ENCODE data around the gene LRRFIP1. TPM values are rescaled to one million over a fixed set of nuclear protein-coding genes. Genes with fewer than 3 reads are reported as not detected.

The LRRFIP1 gene
- total RNA-seq, 1 donor from 2014 or later = 216 TPM

DNA sequence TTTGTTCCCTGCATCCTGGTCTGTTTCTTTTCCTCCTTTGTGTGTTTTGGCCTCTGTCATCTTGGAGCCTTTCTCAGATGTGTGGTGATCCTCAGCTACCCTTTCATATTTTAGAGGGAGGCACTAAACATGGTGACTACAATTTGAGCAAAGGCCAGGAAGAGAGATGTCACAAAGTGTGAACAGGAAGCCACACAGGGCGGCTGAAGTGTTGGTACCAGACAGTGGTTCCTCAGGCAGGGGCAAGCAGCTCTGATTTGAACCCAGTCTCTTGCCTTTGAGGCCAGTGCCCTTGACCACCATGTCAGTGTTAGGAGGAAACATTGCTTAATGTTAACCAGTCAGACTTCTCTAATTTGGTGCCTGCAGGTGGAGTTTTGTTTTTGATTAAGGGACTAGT, 9.2 kb downstream of the LRRFIP1 start:
- no peaks in the 10 kb centered on the region for H3K4me1 Mint-ChIP-seq
- H3K4me3 Mint-ChIP-seq = no peak overlapping the region
- peaks cover 5% of the 10 kb centered on the region for H3K27me3 Mint-ChIP-seq
- H3K36me3 Mint-ChIP-seq (ENCODE audit: low read depth) = no peaks in the 10 kb centered on the region
- intact Hi-C loops (cut with micrococcal nuclease) = no loop called here
- DNase-seq = no peak
- H3K9me3 Mint-ChIP-seq = peaks cover 6% of the 10 kb centered on the region
- no peak overlapping the region for H3K27ac Mint-ChIP-seq

DNA sequence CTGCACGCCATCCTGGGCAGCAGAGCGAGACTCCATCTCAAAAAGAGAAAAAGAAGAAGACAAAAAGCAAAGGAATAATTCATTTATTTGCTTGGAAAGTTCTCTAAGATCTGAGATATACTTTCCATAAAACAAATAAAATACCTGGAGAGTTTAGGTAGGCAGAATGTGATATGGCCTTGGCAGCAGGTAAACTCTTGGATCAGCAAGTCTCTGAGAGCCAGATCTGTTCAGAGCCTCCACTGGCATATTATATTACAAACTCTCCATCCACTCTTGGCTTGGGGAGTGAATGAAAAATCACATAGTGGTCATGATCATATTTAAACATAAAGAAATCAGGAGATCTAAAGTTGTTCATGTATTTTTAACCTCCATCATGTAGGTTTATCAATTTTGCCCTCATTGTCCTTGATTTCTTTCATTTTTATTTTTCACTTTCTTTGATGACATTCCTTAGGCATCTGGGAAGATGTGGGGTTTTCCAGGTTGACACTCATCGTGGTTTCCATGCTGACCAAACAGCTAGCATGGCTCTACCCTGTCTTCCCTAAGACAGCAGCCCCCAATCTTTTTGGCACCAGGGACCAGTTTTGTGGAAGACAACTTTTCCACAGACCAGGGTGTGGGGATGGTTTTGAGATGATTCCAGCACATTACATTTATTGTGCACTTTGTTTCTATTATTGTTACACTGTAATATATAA, 10.2 kb downstream of the LRRFIP1 start:
- Mint-ChIP-seq H3K36me3 (ENCODE audit: low read depth) (no peaks in the 10 kb centered on the region), H3K4me1 (no peaks in the 10 kb centered on the region), H3K27me3 (peaks cover 5% of the 10 kb centered on the region), H3K4me3 (no peak overlapping the region), H3K27ac (no peak overlapping the region), H3K9me3 (peaks cover 6% of the 10 kb centered on the region)
- intact Hi-C loops (cut with micrococcal nuclease) = no loop called here
- DNase-seq = no peak

DNA sequence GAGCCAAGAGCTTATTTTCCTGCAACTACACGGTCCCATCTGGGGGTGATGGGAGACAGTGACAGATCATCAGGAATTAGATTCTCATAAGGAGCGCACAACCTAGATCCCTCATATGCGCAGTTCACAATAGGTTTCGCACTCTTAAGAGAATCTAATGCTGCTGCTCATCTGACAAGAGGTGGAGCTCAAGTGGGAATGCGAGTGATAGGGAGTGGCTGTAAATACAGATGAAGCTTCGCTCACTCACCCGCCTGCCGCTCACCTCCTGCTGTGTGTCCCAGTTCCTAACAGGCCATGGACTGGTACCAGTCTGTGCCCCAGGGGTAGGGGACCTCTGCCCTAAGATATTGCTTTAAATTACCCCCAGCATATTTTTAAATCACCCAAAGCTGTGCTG, 10.8 kb downstream of the LRRFIP1 start:
- H3K27ac Mint-ChIP-seq = no peak overlapping the region
- H3K36me3 Mint-ChIP-seq (ENCODE audit: low read depth) = no peaks in the 10 kb centered on the region
- H3K4me1 Mint-ChIP-seq = no peaks in the 10 kb centered on the region
- intact Hi-C loops (cut with micrococcal nuclease) = no loop called here
- H3K27me3 Mint-ChIP-seq = peaks cover 5% of the 10 kb centered on the region
- H3K9me3 Mint-ChIP-seq = peaks cover 6% of the 10 kb centered on the region
- no peak overlapping the region for H3K4me3 Mint-ChIP-seq
- DNase-seq = no peak

DNA sequence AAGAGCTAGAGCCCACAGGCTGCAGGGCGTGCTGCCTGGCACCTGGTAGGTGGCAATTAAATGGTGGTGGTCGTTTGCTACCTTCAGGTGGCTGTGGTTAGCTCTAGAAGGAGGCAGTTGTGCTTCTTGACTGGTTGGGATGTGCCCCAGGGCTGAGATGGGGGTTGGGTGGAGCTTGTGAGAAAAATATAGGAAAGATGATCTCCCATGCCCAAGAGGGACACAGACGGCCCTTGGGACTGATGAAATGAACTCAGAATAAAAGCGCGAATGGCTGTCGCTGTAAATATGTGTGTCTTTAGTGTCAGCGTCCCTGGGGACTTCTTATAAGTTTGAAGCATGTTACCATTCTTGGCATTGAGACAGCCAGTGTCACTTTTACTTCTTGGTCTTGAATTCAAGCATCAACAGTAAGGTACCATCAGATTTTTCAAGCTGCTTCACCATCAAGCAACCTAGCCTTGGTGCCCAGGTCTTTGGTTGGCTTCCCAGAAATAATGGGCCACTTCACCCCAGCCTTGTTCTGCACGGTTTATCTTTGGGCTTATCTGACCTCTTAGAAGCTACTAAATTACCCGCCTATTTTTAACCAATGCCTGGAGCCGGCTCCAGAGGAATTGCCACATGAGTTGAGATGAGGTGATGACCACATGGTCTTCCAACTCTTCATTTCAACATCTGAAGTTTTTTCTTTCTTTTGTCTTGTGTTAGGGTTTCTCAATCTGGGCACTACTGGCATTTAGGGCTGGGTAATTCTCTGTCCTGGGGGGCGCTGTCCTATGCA, 11.9 kb downstream of the LRRFIP1 start:
- H3K27ac Mint-ChIP-seq = no peak overlapping the region
- H3K27me3 Mint-ChIP-seq = peaks cover 5% of the 10 kb centered on the region
- H3K4me1 Mint-ChIP-seq = no peaks in the 10 kb centered on the region
- intact Hi-C loops (cut with micrococcal nuclease) = no loop called here
- no peaks in the 10 kb centered on the region for H3K36me3 Mint-ChIP-seq (ENCODE audit: low read depth)
- H3K4me3 Mint-ChIP-seq = no peak overlapping the region
- H3K9me3 Mint-ChIP-seq = peaks cover 6% of the 10 kb centered on the region
- no peak for DNase-seq

DNA sequence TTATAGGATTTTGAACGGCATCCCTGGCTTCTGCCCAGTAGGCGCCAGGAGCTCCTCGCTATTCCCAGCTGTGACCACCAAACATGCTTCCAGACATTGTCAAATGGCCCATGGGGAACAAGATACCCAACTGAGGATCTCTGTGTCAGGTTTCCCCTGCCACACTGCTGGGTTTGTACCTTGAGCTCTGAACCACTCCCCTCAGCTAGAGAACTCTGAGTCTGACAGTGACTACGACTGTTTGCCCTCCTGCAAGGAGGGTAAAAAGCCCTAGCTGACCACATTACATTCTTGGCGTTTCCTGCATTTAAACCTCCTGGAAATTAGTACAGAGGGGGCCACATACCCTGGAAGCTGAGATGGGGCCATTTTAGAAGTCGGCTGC, 12.4 kb downstream of the LRRFIP1 start:
- H3K27ac Mint-ChIP-seq = no peak overlapping the region
- H3K27me3 Mint-ChIP-seq = peaks cover 4% of the 10 kb centered on the region
- no peaks in the 10 kb centered on the region for H3K36me3 Mint-ChIP-seq (ENCODE audit: low read depth)
- intact Hi-C loops (cut with micrococcal nuclease) = no loop called here
- peaks cover 3% of the 10 kb centered on the region for H3K9me3 Mint-ChIP-seq
- H3K4me3 Mint-ChIP-seq = no peak overlapping the region
- H3K4me1 Mint-ChIP-seq = no peaks in the 10 kb centered on the region
- DNase-seq = no peak

DNA sequence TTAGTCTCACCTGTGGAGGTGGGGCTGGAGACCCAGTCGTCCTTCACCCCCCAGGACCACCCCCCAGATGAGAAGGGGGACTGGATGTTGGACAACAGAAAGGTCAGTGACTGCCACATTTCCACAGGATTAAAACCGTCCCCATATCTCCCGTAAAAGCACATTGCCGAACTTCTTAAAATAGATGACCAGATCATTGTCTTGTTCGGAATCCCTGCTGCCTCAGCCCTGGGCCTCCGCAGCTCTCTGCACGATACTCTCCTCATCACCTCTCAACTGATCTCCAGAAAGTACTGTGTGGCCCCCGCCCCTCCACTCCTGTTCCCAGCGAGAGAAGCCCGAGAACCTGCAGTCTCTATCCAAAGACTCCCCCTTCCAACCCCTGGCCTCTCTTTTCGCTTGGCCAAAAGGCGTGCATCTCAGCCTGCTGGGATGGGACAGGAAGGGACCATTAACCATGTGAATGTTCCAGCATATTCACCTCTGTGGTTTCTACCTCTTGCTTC, 13.2 kb downstream of the LRRFIP1 start:
- H3K36me3 Mint-ChIP-seq (ENCODE audit: low read depth) = no peaks in the 10 kb centered on the region
- H3K9me3 Mint-ChIP-seq = no peaks in the 10 kb centered on the region
- no peak overlapping the region for H3K27ac Mint-ChIP-seq
- H3K4me3 Mint-ChIP-seq = no peak overlapping the region
- no peaks in the 10 kb centered on the region for H3K4me1 Mint-ChIP-seq
- no peak for DNase-seq
- intact Hi-C loops (cut with micrococcal nuclease) = no loop called here
- H3K27me3 Mint-ChIP-seq = peaks cover 4% of the 10 kb centered on the region

DNA sequence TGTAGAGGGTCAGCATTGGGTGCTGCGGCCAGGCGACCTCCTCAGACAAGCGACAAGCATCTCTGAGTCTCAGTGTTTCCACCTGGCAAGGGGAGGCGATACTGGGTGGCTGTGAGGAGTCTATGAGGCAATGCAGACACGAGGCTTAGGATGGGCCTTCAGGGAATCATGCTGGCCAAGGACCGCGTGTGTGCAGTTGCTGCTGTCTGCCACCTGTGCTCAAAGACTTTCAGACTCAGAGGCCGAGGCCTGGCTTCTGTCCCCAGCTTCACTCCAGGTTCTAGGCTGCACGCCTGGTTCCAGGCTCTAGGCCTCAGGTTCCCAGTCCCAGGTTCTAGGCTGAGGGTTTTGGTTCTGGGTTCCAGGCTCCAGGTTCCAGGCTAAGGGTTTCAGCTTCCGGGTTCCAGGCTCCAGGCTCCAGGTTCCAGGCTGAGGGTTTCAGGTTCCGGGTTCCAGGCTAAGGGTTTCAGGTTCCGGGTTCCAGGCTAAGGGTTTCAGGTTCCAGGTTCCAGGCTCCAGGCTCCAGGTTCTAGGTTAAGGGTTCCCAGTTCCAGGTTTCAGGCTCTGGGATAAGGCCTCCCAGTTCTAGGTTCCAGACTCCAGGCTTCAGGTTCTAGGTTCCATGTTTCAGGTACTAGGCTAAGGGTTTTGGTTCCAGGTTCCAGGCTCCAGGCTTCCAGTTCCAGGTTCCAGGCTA, 14.8 kb downstream of the LRRFIP1 start:
- intact Hi-C loops (cut with micrococcal nuclease) = no loop called here
- Mint-ChIP-seq H3K4me1 (no peaks in the 10 kb centered on the region), H3K27ac (no peak overlapping the region)

DNA sequence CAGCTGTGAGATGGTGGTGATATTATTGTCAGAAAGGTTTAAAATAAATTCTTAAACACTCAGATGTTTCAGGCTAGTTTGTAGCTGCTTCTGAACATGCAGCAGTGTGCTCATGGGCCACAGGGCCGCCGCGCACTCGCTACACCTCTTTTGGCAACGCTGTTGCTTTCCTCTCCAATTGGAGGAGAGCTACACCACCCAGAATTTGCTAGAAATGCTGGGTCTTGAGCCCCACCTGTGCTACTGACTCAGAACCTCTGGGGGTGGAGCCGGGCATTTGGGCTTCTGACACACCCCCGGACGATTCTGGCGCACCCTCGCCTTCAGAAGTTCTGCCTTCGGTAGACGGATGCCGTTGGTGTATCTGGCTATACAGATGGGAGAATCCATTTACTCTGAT, 15.7 kb downstream of the LRRFIP1 start:
- H3K27ac Mint-ChIP-seq = no peak overlapping the region
- H3K36me3 Mint-ChIP-seq (ENCODE audit: low read depth) = no peaks in the 10 kb centered on the region

More for the DNA sequence above, 14.8 kb downstream of the LRRFIP1 start:
- no peak for DNase-seq
- peaks cover 4% of the 10 kb centered on the region for H3K27me3 Mint-ChIP-seq
- no peaks in the 10 kb centered on the region for H3K36me3 Mint-ChIP-seq (ENCODE audit: low read depth)
- no peak overlapping the region for H3K4me3 Mint-ChIP-seq
- no peaks in the 10 kb centered on the region for H3K9me3 Mint-ChIP-seq

DNA sequence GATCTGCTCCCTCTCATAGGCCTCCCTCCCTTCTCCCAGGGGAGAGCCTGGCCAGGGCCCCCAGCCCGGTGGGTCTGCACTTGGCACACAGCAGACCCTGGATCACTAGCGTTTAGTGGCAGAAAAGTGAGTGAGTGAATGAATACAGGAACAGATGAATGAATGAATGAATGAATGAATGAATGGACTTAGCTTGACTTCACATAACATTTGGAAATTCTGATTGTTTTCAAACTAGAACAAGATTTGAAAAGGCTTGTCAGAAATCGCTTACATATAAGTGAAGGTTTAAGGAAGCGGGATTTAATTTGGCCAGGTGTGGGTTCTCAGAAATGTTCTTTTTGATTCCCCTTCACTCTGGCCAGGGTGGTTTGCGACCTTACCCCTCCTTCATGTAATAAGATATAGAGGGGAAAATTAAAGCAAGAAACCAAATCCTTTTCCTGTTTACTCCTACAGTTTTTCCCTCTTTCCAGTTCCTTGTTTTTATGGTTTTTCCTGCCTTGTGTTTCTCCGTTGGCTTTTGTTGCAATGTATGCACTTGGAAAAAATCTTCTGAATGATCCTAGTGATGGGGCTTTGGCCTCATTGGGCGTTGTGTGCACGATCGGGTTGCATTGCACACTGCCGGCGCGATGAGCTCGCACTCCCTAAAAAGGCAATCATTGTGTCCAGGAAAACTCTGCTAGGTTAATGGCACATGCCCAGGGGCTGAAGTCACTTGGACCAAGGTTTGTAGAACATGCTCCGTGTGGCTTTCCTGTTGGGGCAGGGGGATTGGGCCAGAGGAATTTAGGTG, 16.4 kb downstream of the LRRFIP1 start:
- no peaks in the 10 kb centered on the region for H3K36me3 Mint-ChIP-seq (ENCODE audit: low read depth)
- H3K4me1 Mint-ChIP-seq = no peaks in the 10 kb centered on the region
- DNase-seq = no peak
- H3K27me3 Mint-ChIP-seq = peaks cover 4% of the 10 kb centered on the region
- no peaks in the 10 kb centered on the region for H3K9me3 Mint-ChIP-seq
- no peak overlapping the region for H3K27ac Mint-ChIP-seq
- intact Hi-C loops (cut with micrococcal nuclease) = no loop called here
- H3K4me3 Mint-ChIP-seq = no peak overlapping the region

More for the DNA sequence above, 15.7 kb downstream of the LRRFIP1 start:
- no peak overlapping the region for H3K4me3 Mint-ChIP-seq
- intact Hi-C loops (cut with micrococcal nuclease) = no loop called here
- no peak for DNase-seq
- peaks cover 4% of the 10 kb centered on the region for H3K27me3 Mint-ChIP-seq
- H3K4me1 Mint-ChIP-seq = no peaks in the 10 kb centered on the region
- H3K9me3 Mint-ChIP-seq = no peaks in the 10 kb centered on the region

DNA sequence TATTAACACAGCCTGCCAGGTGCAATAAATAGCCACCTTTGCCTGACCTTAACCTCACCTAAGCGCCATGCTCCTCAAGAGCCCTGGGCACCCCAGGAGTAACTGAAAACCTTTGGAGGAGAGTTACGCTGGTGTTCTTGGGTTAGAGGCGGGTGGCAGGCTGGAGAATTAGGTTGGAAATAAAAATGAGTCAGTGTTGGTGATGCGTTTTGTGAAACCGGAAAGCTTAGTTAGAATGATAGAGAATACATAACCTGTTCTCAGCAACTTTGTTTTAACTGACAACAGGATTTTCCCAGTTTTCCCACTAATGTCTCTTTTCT, 17.0 kb downstream of the LRRFIP1 start:
- H3K9me3 Mint-ChIP-seq = no peaks in the 10 kb centered on the region
- intact Hi-C loops (cut with micrococcal nuclease) = no loop called here
- no peaks in the 10 kb centered on the region for H3K4me1 Mint-ChIP-seq
- DNase-seq = no peak
- peaks cover 4% of the 10 kb centered on the region for H3K27me3 Mint-ChIP-seq
- no peak overlapping the region for H3K27ac Mint-ChIP-seq
- no peak overlapping the region for H3K4me3 Mint-ChIP-seq
- H3K36me3 Mint-ChIP-seq (ENCODE audit: low read depth) = no peaks in the 10 kb centered on the region

DNA sequence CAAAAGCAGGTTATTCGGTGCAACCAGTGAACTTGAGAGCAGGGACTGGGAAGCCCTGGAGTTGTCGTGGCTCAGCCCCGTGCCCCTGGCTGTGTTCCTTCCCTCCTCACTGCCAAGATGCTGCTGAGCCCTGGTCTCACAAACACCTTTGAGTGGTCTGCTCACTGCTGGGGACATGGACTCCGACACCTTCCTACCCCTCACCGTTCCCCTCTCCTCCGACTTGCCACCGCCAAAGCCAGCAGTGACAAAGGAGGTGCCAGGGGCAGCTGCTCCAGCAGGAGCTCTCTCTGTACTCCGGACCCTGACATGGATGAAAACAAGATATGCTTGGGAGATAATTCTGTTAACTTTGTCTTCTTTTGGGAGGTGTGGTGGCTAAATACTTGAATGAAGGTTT, 17.9 kb downstream of the LRRFIP1 start:
- H3K27me3 Mint-ChIP-seq = peaks cover 4% of the 10 kb centered on the region

DNA sequence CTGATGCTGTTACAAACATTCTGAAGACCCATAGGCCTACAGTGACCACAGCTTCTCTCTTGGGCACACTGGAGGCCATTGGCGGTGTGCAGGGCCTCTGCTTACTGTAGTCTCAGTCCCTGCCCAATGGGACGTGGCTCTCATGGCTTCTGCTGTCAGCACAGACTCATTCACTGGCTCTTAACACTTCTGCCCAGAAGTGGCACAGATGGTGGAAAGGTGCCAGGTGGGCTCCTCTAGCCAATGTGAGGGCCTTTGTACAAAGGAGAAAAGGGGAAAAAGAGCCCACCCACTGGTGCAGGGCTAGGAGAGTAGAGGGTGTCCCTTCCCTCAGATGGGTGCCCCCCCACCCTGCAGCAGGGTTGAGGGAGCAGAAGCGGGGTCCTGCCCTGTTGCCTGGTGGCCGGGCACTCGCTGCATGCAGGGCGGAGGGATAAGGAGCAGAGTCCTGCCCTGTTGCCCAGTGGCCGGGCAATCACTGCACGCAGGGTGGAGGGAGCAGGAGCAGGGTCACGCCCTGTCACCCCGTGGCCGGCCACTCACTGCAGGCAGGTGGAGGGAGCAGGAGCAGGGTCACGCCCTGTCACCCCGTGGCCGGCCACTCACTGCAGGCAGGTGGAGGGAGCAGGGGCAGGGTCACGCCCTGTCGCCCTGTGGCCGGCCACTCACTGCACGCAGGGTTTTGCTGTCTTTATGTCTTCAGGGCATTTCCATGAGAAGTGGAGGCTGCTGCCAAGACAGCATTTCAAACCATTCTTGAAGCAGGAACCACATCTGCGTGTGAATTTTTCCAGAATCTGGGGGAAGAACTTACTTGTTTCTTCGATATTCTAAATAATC, 20.0 kb downstream of the LRRFIP1 start:
- H3K4me1 Mint-ChIP-seq = peaks cover 3% of the 10 kb centered on the region
- no peak for DNase-seq
- intact Hi-C loops (cut with micrococcal nuclease) = no loop called here
- no peak overlapping the region for H3K27ac Mint-ChIP-seq
- H3K4me3 Mint-ChIP-seq = no peak overlapping the region
- peaks cover 11% of the 10 kb centered on the region for H3K27me3 Mint-ChIP-seq
- H3K9me3 Mint-ChIP-seq = no peaks in the 10 kb centered on the region
- H3K36me3 Mint-ChIP-seq (ENCODE audit: low read depth) = no peaks in the 10 kb centered on the region

More for the DNA sequence above, 17.9 kb downstream of the LRRFIP1 start:
- H3K36me3 Mint-ChIP-seq (ENCODE audit: low read depth) = no peaks in the 10 kb centered on the region
- H3K4me3 Mint-ChIP-seq = no peak overlapping the region
- DNase-seq = no peak
- H3K9me3 Mint-ChIP-seq = no peaks in the 10 kb centered on the region
- H3K27ac Mint-ChIP-seq = no peak overlapping the region
- intact Hi-C loops (cut with micrococcal nuclease) = no loop called here
- H3K4me1 Mint-ChIP-seq = no peaks in the 10 kb centered on the region

DNA sequence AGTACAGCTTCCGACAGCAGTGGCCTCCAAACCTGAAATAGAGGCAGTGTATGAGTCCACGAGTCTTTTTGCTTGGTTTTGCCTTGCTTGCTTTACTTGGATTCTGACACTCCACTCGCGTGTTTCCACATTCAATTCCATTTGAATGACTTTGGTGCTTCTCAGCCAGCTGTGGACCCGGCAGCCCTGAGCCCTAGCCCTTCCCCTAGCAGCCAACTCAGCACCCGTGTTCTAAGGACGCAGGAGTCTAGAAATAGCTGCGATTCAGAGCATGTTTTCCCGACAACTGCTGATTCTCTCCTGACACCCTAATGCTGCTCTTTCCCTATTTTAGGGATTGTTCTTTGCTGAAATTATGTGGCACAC, 20.6 kb downstream of the LRRFIP1 start:
- H3K4me3 Mint-ChIP-seq = no peak overlapping the region

More for the DNA sequence above, 20.6 kb downstream of the LRRFIP1 start:
- no peaks in the 10 kb centered on the region for H3K36me3 Mint-ChIP-seq (ENCODE audit: low read depth)
- H3K4me1 Mint-ChIP-seq = peaks cover 3% of the 10 kb centered on the region
- no peak for DNase-seq
- no peak overlapping the region for H3K27ac Mint-ChIP-seq
- H3K9me3 Mint-ChIP-seq = peaks cover 1% of the 10 kb centered on the region
- H3K27me3 Mint-ChIP-seq = peaks cover 14% of the 10 kb centered on the region
- intact Hi-C loops (cut with micrococcal nuclease) = no loop called here
